ENCODE measurements around the gene C7orf33. TPM values are rescaled to one million over a fixed set of nuclear protein-coding genes. Genes with fewer than 3 reads are reported as not detected.

C7orf33 gene
- total and polyA plus RNA-seq, 2 of the 8 experiments (the other 6 are each of a cell fraction or from before 2014, with no cell fraction given): not detected

DNA sequence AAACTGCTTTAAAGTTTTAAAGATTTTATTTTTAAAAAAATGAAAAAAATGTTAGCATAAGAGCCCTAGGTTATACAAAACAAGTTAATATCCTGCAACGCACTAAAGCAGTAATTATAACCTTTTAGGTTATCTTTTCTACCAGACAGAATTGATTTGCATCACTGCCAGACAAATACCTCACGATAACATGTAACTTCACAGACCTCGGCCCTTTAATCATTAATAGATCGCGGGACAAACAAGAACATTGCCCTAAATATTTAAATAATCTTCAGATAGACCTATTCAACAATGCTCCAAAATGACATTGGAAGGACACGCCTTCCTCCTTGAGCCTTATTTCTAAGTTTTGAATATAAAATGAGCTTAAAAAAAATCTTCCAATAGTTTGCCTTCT is 23.8 kb upstream of the C7orf33 start:
- no peak overlapping the region for H4K91ac ChIP-seq (replicated peaks; ENCODE audit: insufficient read length, low read length)
- no peak overlapping the region for H2BK120ac ChIP-seq (replicated peaks; ENCODE audit: low read depth, low read length)
- no peak overlapping the region for H3K14ac ChIP-seq (ENCODE audit: insufficient read length)
- H3K18ac ChIP-seq (ENCODE audit: extremely low read depth, low read length): no peak overlapping the region; the same call in 1 of the 2 replicates
- no peak overlapping the region for H2BK20ac ChIP-seq (ENCODE audit: low read length)
- H3K27me3 ChIP-seq (replicated peaks in 1 of 4; ENCODE audit: control insufficient read depth in 3 of 4, extremely low read depth in 1 of 4, insufficient read depth in 3 of 4, low read length in 3 of 4): no peaks in the 10 kb centered on the region
- no peak overlapping the region for H3K4me3 ChIP-seq (ENCODE audit: extremely low read depth in 1 of 4, insufficient read depth in 2 of 4, low read depth in 3 of 4, low read length in 4 of 4)
- ChIA-PET CTCF (ENCODE audit: partially characterized antibody) (interaction anchor here (0.9 to 1.1 kb wide), 2 partner anchors 9 to 38 kb away, joined by 3 to 5 read pairs; no protein-coding TSS in a partner anchor), POLR2A (ENCODE audit: partially characterized antibody) (no interaction called here)
- no peak overlapping the region for H3K23ac ChIP-seq (ENCODE audit: insufficient read length)
- H2BK12ac ChIP-seq (ENCODE audit: low read depth, low read length): no peak overlapping the region
- H3K4me2 ChIP-seq (ENCODE audit: insufficient read depth in 1 of 2, low read depth in 2 of 2, low read length in 2 of 2): no peak overlapping the region
- no peaks in the 10 kb centered on the region for H4K20me1 ChIP-seq (replicated peaks in 1 of 2; ENCODE audit: control insufficient read depth in 1 of 2, insufficient read depth in 2 of 2, low read length in 2 of 2)
- H4K5ac ChIP-seq (ENCODE audit: insufficient read length, low read depth, low read length): no peak overlapping the region
- no peak overlapping the region for H2BK5ac ChIP-seq (ENCODE audit: low read depth, low read length)
- peaks cover 0 to 6% (median under 1%) of the 10 kb centered on the region in 4 experiments; a peak in 2 of 7 replicates for H3K4me1 ChIP-seq (replicated peaks in 1 of 4; ENCODE audit: control insufficient read depth in 3 of 4, insufficient read depth in 4 of 4, low read length in 3 of 4)
- H2AFZ ChIP-seq (ENCODE audit: low read length): no peak overlapping the region
- no peaks in the 10 kb centered on the region for H3K79me1 ChIP-seq (ENCODE audit: low read depth, low read length)
- H3K23me2 ChIP-seq (ENCODE audit: low read depth, low read length): no peaks in the 10 kb centered on the region
- WGBS, 2 experiments (ENCODE audit: extremely low coverage in 1 of 2, insufficient coverage in 1 of 2, insufficient read length in 1 of 2, insufficient replicate concordance in 2 of 2, low coverage in 1 of 2, low lambda C conversion rate in 2 of 2, missing lambda C conversion rate in 1 of 2): 90% methylated on average over 6 of the region's 6 CpGs; no CpG with 5 or more reads in 1 of the 2 experiments
- H3K79me2 ChIP-seq (ENCODE audit: control insufficient read depth in 1 of 2, insufficient read depth in 2 of 2, low read length in 2 of 2): no peaks in the 10 kb centered on the region
- no peak overlapping the region for H3K4ac ChIP-seq (replicated peaks; ENCODE audit: insufficient read length, low read depth, low read length)
- H2AK5ac ChIP-seq (ENCODE audit: low read depth, low read length): no peak overlapping the region
- DNase-seq (ENCODE audit: low read depth in 1 of 2, low spot score in 2 of 2): no peak
- no peak overlapping the region for H3K27ac ChIP-seq (ENCODE audit: low read depth, low read length)
- no peak overlapping the region for H4K8ac ChIP-seq (ENCODE audit: extremely low read depth, insufficient read depth, low read length)
- H3K56ac ChIP-seq (replicated peaks; ENCODE audit: insufficient read length, low read depth, low read length): no peak overlapping the region
- H3K9ac ChIP-seq (replicated peaks in 1 of 4; ENCODE audit: extremely low read depth in 1 of 4, low read depth in 3 of 4, low read length in 3 of 4): no peak overlapping the region
- H3K36me3 ChIP-seq (ENCODE audit: control insufficient read depth in 2 of 4, insufficient read depth in 4 of 4, low read length in 3 of 4): no peaks in the 10 kb centered on the region
- 0 out of 4 replicates have a peak, but pooled peaks cover 0 to 2% of the 10 kb centered on the region in 2 experiments for H3K9me3 ChIP-seq (ENCODE audit: insufficient read depth in 2 of 2, low read depth in 1 of 2, low read length in 1 of 2)
- H2BK15ac ChIP-seq (ENCODE audit: low read length): no peak overlapping the region
- FAIRE-seq: no peak
- TF ChIP-seq FOSL1 (IDR thresholded peaks at IDR 0.05; ENCODE audit: insufficient read depth, low read depth, low read length) (no peak), POLR2A (IDR thresholded peaks at IDR 0.05; ENCODE audit: control extremely low read depth in 1 of 2, low read depth in 2 of 2, low read length in 2 of 2) (no peak), MAX (IDR thresholded peaks at IDR 0.05) (no peak), BACH1 (IDR thresholded peaks at IDR 0.05; ENCODE audit: low read length) (no peak), SP1 (IDR thresholded peaks at IDR 0.05; ENCODE audit: low read depth, low read length) (no peak), SUZ12 (IDR thresholded peaks at IDR 0.05; ENCODE audit: low read length) (no peak), SIRT6 (IDR thresholded peaks at IDR 0.05; ENCODE audit: low read length) (no peak), CTCF (IDR thresholded peaks at IDR 0.05; ENCODE audit: control extremely low read depth in 1 of 3, insufficient read depth in 1 of 3, low read depth in 1 of 3, low read length in 3 of 3) (no peak), TEAD4 (IDR thresholded peaks at IDR 0.05; ENCODE audit: low read depth, low read length) (no peak)
- TF ChIP-seq, protein P1, sequence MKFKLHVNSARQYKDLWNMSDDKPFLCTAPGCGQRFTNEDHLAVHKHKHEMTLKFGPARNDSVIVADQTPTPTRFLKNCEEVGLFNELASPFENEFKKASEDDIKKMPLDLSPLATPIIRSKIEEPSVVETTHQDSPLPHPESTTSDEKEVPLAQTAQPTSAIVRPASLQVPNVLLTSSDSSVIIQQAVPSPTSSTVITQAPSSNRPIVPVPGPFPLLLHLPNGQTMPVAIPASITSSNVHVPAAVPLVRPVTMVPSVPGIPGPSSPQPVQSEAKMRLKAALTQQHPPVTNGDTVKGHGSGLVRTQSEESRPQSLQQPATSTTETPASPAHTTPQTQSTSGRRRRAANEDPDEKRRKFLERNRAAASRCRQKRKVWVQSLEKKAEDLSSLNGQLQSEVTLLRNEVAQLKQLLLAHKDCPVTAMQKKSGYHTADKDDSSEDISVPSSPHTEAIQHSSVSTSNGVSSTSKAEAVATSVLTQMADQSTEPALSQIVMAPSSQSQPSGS (IDR thresholded peaks at IDR 0.05; ENCODE audit: low read length): no peak

Data from H1 (cell line).